ENCODE data around the gene CDT1. TPM values are rescaled to one million over a fixed set of nuclear protein-coding genes. Genes with fewer than 3 reads are reported as not detected.
"Not testable (repeated sequence)": the region's sequence is repeated elsewhere in the genome, so short reads cannot be mapped to it uniquely, and the experiment has no call there.

Gene CDT1
- total RNA-seq, 1 experiment from 2014 or later: 39.2 TPM

DNA sequence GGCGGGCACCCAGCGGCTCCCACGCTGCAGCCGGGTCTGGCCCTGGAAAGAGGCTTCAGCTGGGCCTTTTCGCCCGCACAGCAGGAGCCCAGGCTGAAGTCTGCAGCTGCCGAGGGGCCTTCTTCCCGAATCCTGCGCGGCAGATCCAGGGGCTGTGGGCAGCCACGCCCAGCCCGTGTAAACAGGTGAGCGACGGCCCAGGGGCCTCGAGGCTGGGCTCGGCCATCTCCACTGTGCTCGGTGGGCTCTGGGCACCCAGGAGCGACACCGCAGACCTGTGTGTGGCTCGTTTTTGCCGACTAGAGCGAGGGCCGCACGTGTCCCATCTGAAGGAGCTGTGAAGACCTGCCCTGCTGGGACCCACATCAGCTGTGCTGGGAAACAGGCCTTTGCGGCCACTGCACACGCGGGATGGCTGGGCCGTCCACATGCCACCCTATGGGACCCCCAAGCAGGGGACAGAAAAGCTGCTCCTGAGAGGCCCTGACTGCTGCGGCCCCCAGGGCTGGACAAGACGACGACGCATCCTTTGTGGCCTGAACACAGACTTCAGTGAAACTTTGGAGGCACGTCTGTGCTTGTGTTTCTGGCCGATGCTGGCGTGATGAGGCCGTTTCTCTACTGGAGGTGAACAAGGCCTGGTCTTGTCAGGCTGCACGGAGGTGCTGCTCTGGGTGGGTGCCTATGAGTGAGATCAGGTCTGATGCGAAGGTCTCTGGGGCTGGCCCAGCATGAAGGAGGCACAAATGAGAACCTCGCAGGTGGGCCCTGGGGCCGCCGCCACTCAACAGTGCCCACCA, 13.3 kb downstream of the CDT1 start:
- no peak for DNase-seq (ENCODE audit: low spot score)

- no peak for DNase-seq (ENCODE audit: low spot score)
These were observed 14.4 kb downstream of the CDT1 start for GRCh38 chr16:88817785-88818574.

DNA sequence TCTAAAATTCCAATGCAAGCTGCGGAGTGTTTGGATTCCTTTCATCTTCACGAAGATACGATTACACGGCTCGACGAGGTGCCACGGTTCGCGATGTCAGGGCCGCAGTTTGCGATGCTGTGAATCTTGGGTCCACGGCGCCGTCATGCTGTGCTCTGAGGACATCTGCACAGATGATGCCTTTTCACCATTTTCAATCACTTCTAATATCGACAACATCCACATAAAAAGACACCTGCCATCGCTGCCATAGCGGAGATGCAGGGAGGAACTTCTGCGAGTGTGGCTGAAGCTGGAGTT, 14.9 kb downstream of the CDT1 start:
- no peak for DNase-seq (ENCODE audit: low spot score)

- DNase-seq (ENCODE audit: low spot score): no peak
These were observed 15.5 kb downstream of the CDT1 start for GRCh38 chr16:88819126-88819525.

- no peak for DNase-seq (ENCODE audit: low spot score)
These were observed 16.9 kb downstream of the CDT1 start for GRCh38 chr16:88820385-88821025.

DNA sequence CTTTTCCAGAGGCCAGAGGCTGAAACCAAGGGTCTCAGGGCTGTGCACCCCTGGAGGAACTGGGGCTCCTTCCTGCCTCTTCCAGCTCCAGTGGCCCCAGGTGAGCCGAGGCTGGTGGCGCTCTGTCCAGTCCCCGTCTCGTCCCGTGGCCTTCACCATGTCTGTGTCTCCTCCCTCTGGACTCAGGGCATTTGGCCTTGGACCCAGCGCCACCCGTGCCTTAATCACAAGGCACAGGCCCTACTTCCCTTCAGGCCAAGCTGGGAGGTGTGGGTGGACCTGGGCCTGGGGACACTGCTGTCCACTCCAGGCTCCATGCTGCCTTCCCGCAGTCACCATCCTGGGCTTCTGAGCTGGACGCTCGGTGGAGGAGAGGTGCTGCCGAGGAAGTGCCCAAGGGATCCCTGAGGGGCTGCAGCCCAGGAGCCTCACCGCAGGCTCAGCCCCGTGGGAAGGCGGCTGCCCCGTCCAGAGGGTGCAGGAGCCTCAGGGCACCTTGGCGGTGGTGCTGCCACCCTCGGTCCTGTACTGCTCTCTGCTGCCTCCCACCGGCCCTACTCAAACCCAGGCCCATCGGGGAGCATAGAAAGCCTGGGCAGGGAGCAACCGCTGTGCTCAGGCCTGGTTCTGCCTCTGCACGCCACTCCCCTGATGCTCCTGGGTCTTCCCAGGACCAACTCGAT, 17.7 kb downstream of the CDT1 start:
- no peak for DNase-seq (ENCODE audit: low spot score)

- DNase-seq (ENCODE audit: low spot score): no peak
These were observed 18.9 kb downstream of the CDT1 start for GRCh38 chr16:88822281-88823040.

DNA sequence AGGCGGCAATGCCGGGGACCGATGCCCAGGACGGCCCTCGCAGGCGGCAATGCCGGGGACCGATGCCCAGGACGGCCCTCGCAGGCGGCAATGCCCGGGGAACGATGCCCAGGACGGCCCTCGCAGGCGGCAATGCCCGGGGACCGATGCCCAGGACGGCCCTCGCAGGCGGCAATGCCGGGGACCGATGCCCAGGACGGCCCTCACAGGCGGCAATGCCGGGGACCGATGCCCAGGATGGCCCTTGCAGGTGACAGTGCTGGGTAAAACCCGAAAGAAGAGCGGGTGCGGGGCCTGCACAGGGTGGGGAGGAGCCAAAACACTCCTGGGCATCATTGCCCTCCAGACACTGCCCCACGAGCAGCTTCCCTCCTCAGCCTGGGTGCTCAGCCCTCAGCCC, 20.1 kb downstream of the CDT1 start:
- DNase-seq (ENCODE audit: low spot score): not testable (repeated sequence)

DNA sequence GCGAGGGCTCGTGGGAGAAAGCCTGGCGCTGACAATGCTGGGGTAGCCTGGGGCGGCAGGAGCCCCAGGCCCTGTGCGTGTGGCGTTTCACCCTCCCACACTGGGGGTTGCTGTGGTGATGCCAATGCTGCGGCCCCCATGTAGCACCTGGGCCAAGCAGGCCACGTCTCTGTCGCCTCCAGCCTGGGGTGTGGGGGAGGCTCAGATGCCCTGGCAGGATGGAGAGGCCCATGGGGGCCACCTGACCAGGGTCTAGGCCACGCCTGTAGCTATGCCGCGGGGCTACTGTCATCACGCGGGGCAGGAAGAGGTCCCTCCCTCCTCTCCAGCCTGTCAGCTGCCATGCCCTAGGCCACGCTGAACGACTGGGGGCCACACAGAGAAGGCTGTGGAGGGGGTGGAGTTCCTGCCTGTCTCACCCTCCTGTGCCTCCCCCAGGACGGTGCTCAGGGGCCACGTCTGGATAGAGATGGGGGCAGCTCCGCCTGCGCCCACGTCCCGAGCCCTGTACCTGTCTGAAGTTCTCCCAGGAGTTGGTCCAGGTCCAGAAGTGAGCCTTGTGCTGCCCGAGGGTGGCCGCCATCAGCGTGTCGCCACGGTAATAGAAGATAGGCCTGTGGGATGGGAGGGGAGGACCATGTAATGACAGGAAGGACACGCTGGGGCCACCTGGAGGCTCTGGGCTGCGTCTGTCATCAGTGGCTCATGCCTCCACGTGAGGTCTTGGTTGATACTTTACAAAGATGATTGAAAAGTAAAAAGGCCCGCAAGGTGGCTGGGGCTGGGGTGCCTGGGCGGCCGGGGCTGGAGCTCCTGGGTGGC, 20.9 kb downstream of the CDT1 start:
- DNase-seq (ENCODE audit: low spot score): no peak

DNA sequence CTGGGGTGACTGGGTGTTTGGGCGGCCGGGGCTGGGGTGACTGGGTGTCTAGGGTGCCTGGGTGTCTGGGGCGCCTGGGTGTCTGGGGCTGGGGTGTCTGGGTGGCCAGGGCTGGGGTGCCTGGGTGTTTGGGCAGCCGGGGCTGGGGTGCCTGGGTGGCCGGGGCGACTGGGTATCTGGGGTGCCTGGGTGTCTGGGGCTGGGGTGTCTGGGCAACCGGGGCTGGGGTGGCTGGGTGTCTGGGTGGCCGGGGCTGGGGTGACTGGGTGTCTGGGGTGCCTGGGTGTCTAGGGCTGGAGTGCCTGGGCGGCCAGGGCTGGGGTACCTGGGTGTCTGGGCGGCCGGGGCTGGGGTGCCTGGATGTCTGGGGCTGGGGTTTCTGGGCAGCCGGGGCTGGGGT, 21.6 kb downstream of the CDT1 start:
- DNase-seq (ENCODE audit: low spot score): no peak

DNA sequence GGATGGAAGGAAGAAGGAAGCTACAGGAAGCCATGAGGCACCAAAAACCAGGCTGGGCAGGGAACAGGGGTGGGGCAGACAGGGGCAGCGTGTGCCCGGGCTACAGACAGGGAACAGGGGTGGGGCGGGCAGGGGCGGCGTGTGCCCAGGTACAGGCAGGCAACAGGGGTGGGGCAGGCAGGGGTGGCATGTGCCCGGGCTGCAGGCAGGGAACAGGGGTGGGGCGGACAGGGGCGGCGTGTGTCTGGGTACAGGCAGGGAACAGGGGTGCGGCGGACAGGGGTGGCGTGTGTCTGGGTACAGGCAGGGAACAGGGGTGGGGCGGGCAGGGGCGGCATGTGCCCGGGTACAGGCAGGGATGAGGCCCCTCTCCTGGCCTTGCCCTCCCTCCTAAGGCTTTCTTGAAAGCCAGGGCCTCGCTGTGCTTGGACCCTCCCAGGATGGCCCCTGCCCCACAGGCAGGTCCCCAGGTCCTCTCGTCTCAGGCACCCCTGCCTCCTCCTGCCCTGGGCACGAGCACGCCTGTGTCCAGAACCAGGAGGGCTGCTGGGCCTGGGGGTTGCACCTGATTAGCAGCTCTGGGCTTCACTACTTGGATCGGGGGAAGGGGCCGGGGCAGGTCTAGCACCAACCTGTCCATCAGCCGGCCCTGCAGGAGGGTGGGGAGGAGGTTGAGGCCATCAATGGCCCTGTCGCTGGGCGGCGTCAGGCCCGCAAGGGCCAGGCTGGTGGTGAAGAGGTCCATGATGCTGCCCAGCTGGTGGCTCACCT, 22.7 kb downstream of the CDT1 start:
- no peak for DNase-seq (ENCODE audit: low spot score)

GRCh38 chr16:88827727-88828126, 24.1 kb downstream of the CDT1 start:
- DNase-seq (ENCODE audit: low spot score): no peak

- no peak for DNase-seq (ENCODE audit: low spot score)
These were observed 25.1 kb downstream of the CDT1 start for GRCh38 chr16:88828711-88829110.

GRCh38 chr16:88830258-88830657, 26.7 kb downstream of the CDT1 start:
- no peak for DNase-seq (ENCODE audit: low spot score)

- DNase-seq (ENCODE audit: low spot score): no peak
These were observed 27.2 kb downstream of the CDT1 start for GRCh38 chr16:88830783-88831182.

- peak; percentile 35 for DNase-seq (ENCODE audit: low spot score)
These were observed 28.2 kb downstream of the CDT1 start for GRCh38 chr16:88831838-88832237.

- DNase-seq (ENCODE audit: low spot score): no peak
These were observed 29.5 kb downstream of the CDT1 start for GRCh38 chr16:88833086-88833485.

DNA sequence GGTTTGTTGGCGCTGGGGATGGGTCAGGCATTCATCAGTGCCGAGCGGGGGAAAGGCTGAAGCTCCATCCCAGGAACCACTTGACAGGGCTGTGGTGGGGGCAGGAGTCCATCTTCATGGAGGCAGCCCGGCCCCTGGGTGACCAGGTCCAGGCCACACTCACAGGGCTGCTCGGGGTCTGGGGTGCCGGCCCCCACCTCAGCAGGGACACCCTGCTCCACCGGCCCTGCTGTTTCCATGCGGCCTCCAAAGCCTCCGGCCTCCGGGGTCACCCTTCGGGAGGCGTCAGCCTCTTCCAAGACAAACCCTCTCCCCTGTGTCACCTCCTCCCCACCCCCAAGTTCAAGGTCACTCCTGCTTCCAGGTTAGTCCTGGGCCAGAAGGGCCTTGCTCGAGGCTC, 31.1 kb downstream of the CDT1 start:
- DNase-seq (ENCODE audit: low spot score): no peak

DNA sequence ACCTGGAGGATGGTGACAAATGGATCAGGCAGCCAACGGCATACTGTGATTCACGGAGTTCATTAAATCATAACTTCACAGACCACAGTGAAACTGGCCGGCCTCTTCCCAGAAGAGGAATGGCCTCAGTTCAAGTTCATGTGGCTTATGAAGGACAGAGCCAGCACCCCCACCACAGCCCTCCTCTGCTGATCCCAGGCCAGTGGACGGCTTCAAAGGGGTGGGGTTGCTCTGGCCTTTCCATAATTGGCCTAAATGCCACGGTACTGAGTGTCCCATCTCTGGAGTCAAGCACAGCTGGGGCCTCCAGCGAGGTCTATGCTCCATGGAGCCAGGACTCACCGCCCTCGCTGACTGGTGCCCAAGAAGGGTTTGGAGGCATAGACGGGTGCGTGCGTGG, 31.8 kb downstream of the CDT1 start:
- DNase-seq (ENCODE audit: low spot score): no peak

GRCh38 chr16:88835818-88836217, 32.2 kb downstream of the CDT1 start:
- no peak for DNase-seq (ENCODE audit: low spot score)

All from A172 (cell line).